ENCODE results near the gene SESN1.

Gene SESN1

DNA sequence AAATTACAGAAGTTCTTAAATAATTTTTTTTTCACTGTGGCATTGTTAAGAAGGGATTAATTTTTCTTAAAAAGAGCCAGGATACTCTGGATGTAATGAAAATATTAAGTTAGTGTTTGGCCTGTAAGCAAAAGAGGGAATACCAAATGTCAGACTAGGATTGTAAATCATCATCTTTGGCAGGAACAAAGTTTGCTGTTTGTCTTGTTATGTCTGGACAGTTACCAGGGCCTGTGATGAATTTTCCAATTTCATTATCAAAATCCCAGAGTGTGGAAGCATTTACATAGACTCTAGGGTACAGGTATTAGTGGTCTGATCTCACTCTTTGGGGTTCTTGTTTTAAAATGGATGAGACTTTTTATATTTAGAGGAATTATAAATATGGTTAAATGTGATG lies 26.8 kb upstream of the SESN1 start:
- H3K4me2 ChIP-seq (ENCODE audit: low read depth, low read length) = no peak overlapping the region
- no peak overlapping the region for H3K9ac ChIP-seq (ENCODE audit: low read length)
- peaks cover 9% of the 10 kb centered on the region; the same call in 1 of the 2 replicates for H3K4me1 ChIP-seq (ENCODE audit: low read length)
- no peaks in the 10 kb centered on the region for H4K20me1 ChIP-seq (ENCODE audit: insufficient read depth, low read length)
- H3K36me3 ChIP-seq (replicated peaks; ENCODE audit: insufficient read depth, low read length) = no peaks in the 10 kb centered on the region
- H3K9me2 ChIP-seq (replicated peaks; ENCODE audit: insufficient read depth, low read length) = no peaks in the 10 kb centered on the region
- DNase-seq = no peak
- H3F3A ChIP-seq (ENCODE audit: insufficient read depth, low read length) = no peaks in the 10 kb centered on the region
- no peak overlapping the region for H2AFZ ChIP-seq (ENCODE audit: low read length)
- H3K79me2 ChIP-seq (ENCODE audit: low read length) = peaks cover 24% of the 10 kb centered on the region
- no peak overlapping the region for H3K27ac ChIP-seq (ENCODE audit: low read length)
- no peak for TF ChIP-seq EZH2 (optimal IDR thresholded peaks at IDR 0.05; ENCODE audit: low read depth, low read length)
- TF ChIP-seq, protein P1, sequence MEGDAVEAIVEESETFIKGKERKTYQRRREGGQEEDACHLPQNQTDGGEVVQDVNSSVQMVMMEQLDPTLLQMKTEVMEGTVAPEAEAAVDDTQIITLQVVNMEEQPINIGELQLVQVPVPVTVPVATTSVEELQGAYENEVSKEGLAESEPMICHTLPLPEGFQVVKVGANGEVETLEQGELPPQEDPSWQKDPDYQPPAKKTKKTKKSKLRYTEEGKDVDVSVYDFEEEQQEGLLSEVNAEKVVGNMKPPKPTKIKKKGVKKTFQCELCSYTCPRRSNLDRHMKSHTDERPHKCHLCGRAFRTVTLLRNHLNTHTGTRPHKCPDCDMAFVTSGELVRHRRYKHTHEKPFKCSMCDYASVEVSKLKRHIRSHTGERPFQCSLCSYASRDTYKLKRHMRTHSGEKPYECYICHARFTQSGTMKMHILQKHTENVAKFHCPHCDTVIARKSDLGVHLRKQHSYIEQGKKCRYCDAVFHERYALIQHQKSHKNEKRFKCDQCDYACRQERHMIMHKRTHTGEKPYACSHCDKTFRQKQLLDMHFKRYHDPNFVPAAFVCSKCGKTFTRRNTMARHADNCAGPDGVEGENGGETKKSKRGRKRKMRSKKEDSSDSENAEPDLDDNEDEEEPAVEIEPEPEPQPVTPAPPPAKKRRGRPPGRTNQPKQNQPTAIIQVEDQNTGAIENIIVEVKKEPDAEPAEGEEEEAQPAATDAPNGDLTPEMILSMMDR (IDR thresholded peaks at IDR 0.05; ENCODE audit: low read length) = no peak
- TF ChIP-seq EZH2phosphoT487 (IDR thresholded peaks at IDR 0.05; ENCODE audit: low read length) = no peak
- H3K9me3 ChIP-seq (replicated peaks; ENCODE audit: insufficient read depth, low read length) = no peaks in the 10 kb centered on the region
- no peak overlapping the region for H3K4me3 ChIP-seq (ENCODE audit: low read length)
- no peaks in the 10 kb centered on the region for H3K27me3 ChIP-seq (replicated peaks; ENCODE audit: insufficient read depth, low read length)

DNA sequence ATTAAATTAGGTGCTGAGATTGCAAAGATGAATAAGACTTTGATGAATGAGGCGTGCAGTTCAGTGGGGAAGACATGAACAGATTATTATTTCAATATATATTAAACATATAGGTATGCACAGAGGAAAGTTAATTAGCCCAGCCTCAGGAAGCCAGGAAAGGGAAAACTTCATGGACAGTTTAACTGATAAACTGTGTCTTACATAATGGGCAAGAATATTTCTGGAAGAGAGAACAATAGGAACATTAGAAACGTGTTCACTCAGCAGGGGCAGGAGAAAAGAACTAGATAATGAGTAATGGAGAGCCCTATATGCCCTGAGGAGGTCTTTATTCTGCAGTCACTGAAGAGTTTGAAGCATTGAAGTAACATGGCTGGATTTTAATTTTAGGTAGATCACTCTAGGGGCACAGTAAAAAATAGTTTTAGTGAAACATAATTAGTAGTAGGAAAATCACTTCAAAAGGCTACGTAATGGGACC lies 24.3 kb upstream of the SESN1 start:
- no peak for TF ChIP-seq EZH2 (optimal IDR thresholded peaks at IDR 0.05; ENCODE audit: low read depth, low read length)
- TF ChIP-seq, protein P1 (IDR thresholded peaks at IDR 0.05; ENCODE audit: low read length) = no peak
- TF ChIP-seq EZH2phosphoT487 (IDR thresholded peaks at IDR 0.05; ENCODE audit: low read length) = no peak
- Histone ChIP-seq H2AFZ (ENCODE audit: low read length) (no peak overlapping the region), H3F3A (ENCODE audit: insufficient read depth, low read length) (no peaks in the 10 kb centered on the region), H3K4me3 (ENCODE audit: low read length) (no peak overlapping the region), H3K79me2 (ENCODE audit: low read length) (peaks cover 38% of the 10 kb centered on the region), H3K36me3 (replicated peaks; ENCODE audit: insufficient read depth, low read length) (no peaks in the 10 kb centered on the region), H3K9ac (ENCODE audit: low read length) (no peak overlapping the region), H4K20me1 (ENCODE audit: insufficient read depth, low read length) (no peaks in the 10 kb centered on the region), H3K27me3 (replicated peaks; ENCODE audit: insufficient read depth, low read length) (no peaks in the 10 kb centered on the region), H3K9me3 (replicated peaks; ENCODE audit: insufficient read depth, low read length) (no peaks in the 10 kb centered on the region), H3K4me1 (ENCODE audit: low read length) (peaks cover 9% of the 10 kb centered on the region; the same call in 1 of the 2 replicates), H3K4me2 (ENCODE audit: low read depth, low read length) (no peak overlapping the region), H3K9me2 (replicated peaks; ENCODE audit: insufficient read depth, low read length) (no peaks in the 10 kb centered on the region), H3K27ac (ENCODE audit: low read length) (no peak overlapping the region)
- no peak for DNase-seq

DNA sequence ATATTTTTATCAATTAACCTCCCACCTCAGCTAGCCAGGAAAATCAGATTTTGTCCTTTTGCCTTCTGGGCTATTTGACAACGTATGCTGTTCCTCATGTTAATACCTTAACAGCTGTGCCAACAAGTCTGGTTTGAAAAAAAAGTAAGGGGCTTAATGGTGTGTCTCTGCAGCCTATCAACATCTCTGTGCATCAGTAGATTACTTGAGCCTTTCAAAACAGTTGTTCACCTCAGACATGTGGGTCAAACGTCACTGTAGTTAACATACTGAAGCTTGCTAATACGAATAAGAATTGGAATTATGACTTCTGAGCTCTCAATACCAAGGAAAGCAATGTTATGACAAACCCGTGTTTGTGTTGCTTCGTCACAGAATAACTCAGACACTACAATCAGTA lies 23.7 kb upstream of the SESN1 start:
- H3K36me3 ChIP-seq (replicated peaks; ENCODE audit: insufficient read depth, low read length) = no peaks in the 10 kb centered on the region
- TF ChIP-seq, protein P1 (IDR thresholded peaks at IDR 0.05; ENCODE audit: low read length) = no peak
- no peak for TF ChIP-seq EZH2phosphoT487 (IDR thresholded peaks at IDR 0.05; ENCODE audit: low read length)
- no peak for TF ChIP-seq EZH2 (optimal IDR thresholded peaks at IDR 0.05; ENCODE audit: low read depth, low read length)
- no peaks in the 10 kb centered on the region for H3K9me3 ChIP-seq (replicated peaks; ENCODE audit: insufficient read depth, low read length)
- H3K4me1 ChIP-seq (ENCODE audit: low read length) = peaks cover 9% of the 10 kb centered on the region; the same call in 1 of the 2 replicates
- no peak for DNase-seq
- no peak overlapping the region for H3K27ac ChIP-seq (ENCODE audit: low read length)
- H3K27me3 ChIP-seq (replicated peaks; ENCODE audit: insufficient read depth, low read length) = no peaks in the 10 kb centered on the region
- no peaks in the 10 kb centered on the region for H4K20me1 ChIP-seq (ENCODE audit: insufficient read depth, low read length)
- H3K9ac ChIP-seq (ENCODE audit: low read length) = no peak overlapping the region
- H3K4me3 ChIP-seq (ENCODE audit: low read length) = no peak overlapping the region
- peaks cover 38% of the 10 kb centered on the region for H3K79me2 ChIP-seq (ENCODE audit: low read length)
- H3K9me2 ChIP-seq (replicated peaks; ENCODE audit: insufficient read depth, low read length) = no peaks in the 10 kb centered on the region
- no peaks in the 10 kb centered on the region for H3F3A ChIP-seq (ENCODE audit: insufficient read depth, low read length)
- no peak overlapping the region for H2AFZ ChIP-seq (ENCODE audit: low read length)
- no peak overlapping the region for H3K4me2 ChIP-seq (ENCODE audit: low read depth, low read length)
